H1 (cell line): ENCODE results near the gene AOC1. TPM values are rescaled to one million over a fixed set of nuclear protein-coding genes. Genes with fewer than 3 reads are reported as not detected.

Experiments used
- CTCF ChIP-seq, 3 experiments: IDR thresholded peaks; 1 replicate in 2 of 3; 2 replicates in 1 of 3; pipeline versions ENCODE4 v1.5.1 to v1.6.1; 2011; ENCODE audit warnings: low read length in 3 of 3, mild to moderate bottlenecking in 3 of 3, inconsistent platforms in 2 of 3, low read depth in 1 of 3, moderate library complexity in 1 of 3; ENCODE audit not compliant: insufficient read depth in 1 of 3; ENCODE audit errors: control extremely low read depth in 1 of 3
- polyA plus RNA-seq, 7 experiments: library from polyadenylated mRNA; depleted of rRNA in 3 of 7; stranded (reverse) in 5 of 7; unstranded in 2 of 7; fragments of >200 nt in 5 of 7; fragments of 200-250 nt in 2 of 7; gene quantifications; 1 replicate in 5 of 7; 2 replicates in 1 of 7; 4 replicates in 1 of 7; pipeline versions ENCODE4 v1.2.1 to v1.2.3, GENCODE V29; 2011 to 2013; ENCODE audit warnings: missing spikeins in 2 of 7, mixed read lengths in 2 of 7
- total RNA-seq: library from RNA; stranded (reverse); fragmentation: NEBNext Ultra II Directional; extraction: Animal tissue kit (Norgen Biotek cat#: 25700); gene quantifications from 2 replicates; pipeline ENCODE4 v1.2.1, GENCODE V29; 2021

Gene AOC1
- total and polyA plus RNA-seq, 2 of the 8 experiments (the other 6 are each of a cell fraction or from before 2014, with no cell fraction given): 0.15 to 0.17 TPM

DNA sequence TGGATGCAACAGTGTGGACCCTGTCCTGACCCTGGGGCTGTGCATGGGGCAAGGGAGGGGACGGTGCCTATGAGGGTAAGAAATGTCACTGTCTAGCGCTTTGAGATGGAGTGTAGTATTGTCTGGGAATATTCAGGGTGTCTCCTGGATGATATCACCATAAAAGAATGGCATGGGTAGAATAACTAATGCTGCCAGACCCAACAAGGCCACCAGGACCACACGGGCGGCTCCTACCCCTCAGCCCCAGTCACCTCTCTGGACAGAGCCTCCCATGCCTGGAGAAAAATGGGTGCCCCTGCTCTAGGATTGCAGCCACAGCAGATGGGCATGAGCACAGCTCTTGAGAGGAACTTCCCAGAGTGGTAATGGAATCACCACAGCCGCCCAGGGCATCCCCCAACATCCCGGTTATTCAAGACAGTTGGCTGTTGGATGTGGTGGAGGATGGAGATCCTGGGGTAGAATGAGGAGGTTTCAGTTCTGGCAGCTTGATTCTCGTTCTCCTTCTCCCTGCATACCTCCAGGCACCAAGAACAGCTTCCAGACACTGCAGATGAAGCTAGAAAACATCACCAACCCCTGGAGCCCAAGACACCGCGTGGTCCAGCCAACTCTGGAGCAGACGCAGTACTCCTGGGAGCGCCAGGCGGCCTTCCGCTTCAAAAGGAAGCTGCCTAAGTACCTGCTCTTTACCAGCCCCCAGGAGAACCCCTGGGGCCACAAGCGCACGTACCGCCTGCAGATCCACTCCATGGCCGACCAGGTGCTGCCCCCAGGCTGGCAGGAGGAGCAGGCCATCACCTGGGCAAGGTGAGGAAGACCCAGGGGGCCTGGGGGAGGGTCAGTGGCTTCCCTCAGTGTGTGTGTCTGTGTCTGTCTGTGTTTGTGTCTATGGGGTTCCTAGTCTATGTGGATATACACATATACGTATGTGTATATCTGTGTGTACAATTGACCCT is 6.2 kb downstream of the AOC1 start (continued):
- TF ChIP-seq CTCF (IDR thresholded peaks at IDR 0.05; ENCODE audit: control extremely low read depth in 1 of 3, insufficient read depth in 1 of 3, low read depth in 1 of 3, low read length in 3 of 3): peak in 1 of 3 experiments; percentile 17; a peak in 1 of 4 replicates
